Jurkat, Clone E6-1 (cell line): Measurements from ENCODE around the gene LHX2. TPM values are rescaled to one million over a fixed set of nuclear protein-coding genes. Genes with fewer than 3 reads are reported as not detected.
"Not testable (repeated sequence)": the region's sequence is repeated elsewhere in the genome, so short reads cannot be mapped to it uniquely, and the experiment has no call there.

Source experiments
- DNase-seq: peaks from one replicate; pipeline ENCODE4 v3.0.0-alpha.2; 2011; ENCODE audit warnings: low read depth, low spot score
- H3K4me3 ChIP-seq: 2 replicates; pipeline ENCODE4 v1.5.1; 2011; ENCODE audit warnings: mild to moderate bottlenecking, low read length, control low read depth, moderate library complexity
- polyA plus RNA-seq: library from polyadenylated mRNA; unstranded; fragments of >200 nt; gene quantifications from one replicate; pipeline ENCODE4 v1.2.1, GENCODE V29; 2012; ENCODE audit warnings: missing spikeins; ENCODE audit not compliant: insufficient read length, insufficient read depth

Gene LHX2, protein sequence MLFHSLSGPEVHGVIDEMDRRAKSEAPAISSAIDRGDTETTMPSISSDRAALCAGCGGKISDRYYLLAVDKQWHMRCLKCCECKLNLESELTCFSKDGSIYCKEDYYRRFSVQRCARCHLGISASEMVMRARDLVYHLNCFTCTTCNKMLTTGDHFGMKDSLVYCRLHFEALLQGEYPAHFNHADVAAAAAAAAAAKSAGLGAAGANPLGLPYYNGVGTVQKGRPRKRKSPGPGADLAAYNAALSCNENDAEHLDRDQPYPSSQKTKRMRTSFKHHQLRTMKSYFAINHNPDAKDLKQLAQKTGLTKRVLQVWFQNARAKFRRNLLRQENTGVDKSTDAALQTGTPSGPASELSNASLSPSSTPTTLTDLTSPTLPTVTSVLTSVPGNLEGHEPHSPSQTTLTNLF
- 1.4 TPM for polyA plus RNA-seq

- DNase-seq, result no peak
- no peak within 1 kb of the TSS for H3K4me3 ChIP-seq
Observed at GRCh38 chr9:124011460-124012301, at the start of gene LHX2. Gene LHX2, plus strand, starts transcription at chr9:124011768. Its CDS starts 581 bp downstream, at chr9:124012349.

DNA sequence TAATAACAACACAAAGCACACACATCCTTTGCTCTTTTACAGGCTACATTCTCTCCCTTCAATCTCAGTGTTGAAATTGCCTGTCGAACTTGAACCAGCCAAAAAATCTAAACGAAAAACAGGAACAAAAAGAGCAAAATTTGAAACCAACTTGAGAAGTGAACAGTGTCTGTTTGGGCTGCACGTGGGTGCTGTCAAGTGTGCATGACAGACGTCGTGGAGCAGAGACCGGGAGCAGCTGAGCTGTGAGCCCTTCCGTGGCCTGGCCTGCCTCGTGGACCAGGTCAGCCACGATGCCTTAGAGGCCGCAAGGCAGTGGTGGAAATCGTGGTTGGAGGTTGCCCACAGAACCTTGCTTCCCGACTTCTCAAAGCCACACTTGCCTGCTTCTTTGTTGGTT is 46.8 kb upstream of the LHX2 start:
- DNase-seq, result no peak
- H3K4me3 ChIP-seq, result no peak overlapping the region

DNA sequence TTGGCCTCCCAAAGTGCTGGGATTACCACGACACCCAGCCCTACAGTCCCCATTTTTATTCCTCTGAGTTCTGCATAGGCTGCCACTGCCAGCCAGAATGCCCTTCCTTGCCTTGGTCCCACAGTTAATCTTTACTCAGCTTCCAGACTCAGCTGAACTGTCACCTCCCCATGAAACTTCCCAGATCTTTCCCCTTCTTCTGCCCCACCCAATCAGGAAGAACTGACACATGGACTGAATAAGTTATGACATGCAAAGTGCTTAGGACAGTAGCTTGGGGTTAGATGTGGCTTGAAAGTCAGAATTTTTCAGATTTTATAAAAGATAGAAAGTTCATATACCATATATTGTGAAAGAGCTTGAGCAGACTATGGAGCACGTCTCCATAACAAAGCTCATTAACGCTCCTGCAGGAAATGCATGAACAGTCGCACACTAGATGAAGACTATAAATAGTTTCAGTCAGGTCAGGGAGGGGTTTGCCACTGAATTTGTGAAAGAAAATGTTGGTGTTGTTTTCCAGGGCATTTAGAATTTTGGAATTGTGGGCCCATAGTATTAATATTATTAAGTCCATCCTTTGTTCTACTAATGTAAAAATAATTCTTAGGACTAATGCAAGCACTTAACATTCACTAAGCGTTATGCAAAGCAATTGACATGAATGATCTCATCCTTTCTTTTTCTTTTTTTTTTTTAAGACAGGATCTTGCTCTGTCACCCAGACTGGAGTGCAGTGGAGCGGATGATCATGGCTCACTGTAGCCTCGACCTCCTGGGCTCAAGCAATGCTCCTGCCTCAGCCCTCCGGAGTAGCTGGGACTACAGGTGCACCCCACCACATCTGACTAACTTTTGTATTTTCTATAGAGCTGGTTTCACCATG is 45.5 kb upstream of the LHX2 start:
- DNase-seq, result no peak
- H3K4me3 ChIP-seq, result no peak overlapping the region

DNA sequence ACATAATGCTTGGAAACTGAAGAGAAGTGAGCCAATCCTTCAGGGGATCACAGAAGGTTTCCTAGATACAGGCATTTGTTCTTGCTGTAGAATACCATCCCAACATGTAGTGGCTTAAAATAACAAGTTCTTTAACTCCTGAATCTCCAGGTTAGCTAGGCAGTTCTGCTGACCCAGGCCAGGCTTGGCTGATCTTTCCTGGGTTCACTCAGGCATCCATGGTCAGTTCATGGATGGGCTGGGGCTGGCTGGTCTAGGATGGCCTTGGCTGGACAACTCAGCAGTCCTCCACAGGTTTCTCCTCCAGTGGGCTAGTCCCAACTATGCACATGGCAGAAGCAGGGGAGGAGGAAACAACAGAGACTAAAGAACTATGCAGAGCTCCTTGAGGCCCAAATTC is 44.2 kb upstream of the LHX2 start:
- H3K4me3 ChIP-seq, result no peak overlapping the region
- DNase-seq, result no peak

- no peak for DNase-seq
- H3K4me3 ChIP-seq, result no peak overlapping the region
Observed at GRCh38 chr9:123972618-123973017, 39.0 kb upstream of the LHX2 start.

DNA sequence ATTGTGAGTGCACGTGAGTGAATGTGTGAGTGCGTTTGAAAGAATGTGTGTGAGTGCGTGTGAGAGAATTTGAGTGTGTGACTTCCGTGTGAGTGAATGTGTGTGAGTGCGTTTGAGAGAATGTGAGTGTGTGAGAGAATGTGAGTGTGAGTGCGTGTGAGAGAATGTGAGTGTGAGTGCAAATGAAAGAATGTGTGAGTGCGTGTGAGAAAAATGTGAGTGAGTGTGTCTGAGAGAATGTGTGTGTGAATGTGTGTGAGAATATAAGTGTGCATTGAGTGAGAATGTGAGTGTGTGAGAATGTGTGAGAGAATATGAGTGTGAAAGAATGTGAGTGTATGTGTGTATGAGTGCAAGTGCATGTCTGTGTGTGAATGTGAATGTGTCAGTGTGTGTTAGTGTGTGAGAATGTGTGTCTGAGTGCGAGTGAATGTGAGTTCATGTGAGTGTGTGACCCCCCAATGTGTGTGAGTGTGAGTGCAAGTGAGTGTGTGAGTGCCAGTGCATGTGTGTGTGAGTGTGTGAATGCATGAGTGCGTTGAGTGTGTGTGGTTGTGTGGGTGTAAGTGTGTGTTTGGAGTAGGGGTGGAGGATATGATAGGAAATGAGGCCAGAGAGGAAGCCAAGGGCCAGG is 37.9 kb upstream of the LHX2 start:
- no peak overlapping the region for H3K4me3 ChIP-seq
- no peak for DNase-seq

DNA sequence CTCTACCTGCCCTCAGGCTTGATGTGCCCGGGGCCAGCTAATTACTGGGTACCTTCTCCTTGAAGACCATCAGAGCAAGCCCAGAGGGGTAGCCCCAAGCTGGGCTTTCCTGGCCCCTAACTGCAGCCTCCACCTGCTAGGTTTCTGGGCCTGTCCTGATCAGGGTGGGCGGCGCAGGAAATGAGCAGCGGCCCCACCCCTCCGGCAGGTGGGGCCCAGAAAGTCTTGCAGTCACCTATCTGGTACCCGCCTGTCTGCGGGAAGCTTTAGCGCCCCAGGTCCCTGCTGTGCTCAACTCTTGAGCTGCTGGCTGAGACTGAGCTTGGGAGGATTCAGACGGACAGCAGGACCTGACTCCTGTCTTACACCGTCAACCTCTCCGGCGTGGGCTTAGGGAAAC is 37.1 kb upstream of the LHX2 start:
- no peak for DNase-seq
- no peak overlapping the region for H3K4me3 ChIP-seq

GRCh38 chr9:123975871-123976270 is 35.7 kb upstream of the LHX2 start:
- no peak for DNase-seq
- H3K4me3 ChIP-seq, result no peak overlapping the region

DNA sequence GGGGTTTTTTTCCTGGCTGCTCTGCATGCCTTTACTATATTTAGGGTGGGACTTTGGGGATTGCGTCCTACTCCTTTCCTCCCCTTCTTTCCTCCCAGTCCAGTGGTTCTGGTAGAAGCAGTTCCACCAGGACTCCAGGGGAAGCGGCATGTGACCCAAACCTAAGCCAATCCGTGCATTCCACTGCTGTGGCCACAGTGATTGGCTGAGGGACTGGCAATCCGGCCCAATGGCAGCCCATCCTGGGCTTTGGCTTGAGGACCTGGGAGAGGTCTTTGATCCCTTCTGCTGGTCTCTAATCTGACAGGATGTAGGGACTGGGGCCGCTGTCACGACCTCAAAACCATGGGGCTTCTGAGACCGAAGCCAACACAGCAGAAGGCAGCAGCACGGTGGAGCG is 35.0 kb upstream of the LHX2 start:
- not testable (repeated sequence) for H3K4me3 ChIP-seq

GRCh38 chr9:123978981-123979380 is 32.6 kb upstream of the LHX2 start:
- DNase-seq, result no peak
- no peak overlapping the region for H3K4me3 ChIP-seq

More for the DNA sequence above, 35.0 kb upstream of the LHX2 start:
- DNase-seq, result not testable (repeated sequence)

GRCh38 chr9:123982535-123982934 is 29.0 kb upstream of the LHX2 start:
- no peak for DNase-seq
- no peak overlapping the region for H3K4me3 ChIP-seq

DNA sequence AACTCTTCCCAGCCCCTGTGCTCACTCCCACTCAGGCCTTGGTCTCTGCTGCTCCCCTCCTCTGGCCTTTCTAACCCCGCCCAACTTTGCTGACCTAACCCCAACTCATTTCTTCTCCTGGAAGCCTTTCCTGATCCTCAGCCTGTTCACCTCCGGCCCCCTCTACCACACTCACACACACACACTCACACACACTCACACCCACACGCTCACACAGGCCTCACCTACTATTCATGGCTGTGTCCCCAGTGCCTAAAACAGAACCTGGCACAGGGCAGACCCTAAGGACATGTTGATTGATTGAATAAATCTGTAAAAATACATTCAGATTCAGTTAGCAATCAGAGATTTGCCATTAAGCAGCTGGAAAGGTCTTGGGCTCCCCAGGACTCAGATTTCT is 28.5 kb upstream of the LHX2 start:
- no peak overlapping the region for H3K4me3 ChIP-seq
- no peak for DNase-seq

DNA sequence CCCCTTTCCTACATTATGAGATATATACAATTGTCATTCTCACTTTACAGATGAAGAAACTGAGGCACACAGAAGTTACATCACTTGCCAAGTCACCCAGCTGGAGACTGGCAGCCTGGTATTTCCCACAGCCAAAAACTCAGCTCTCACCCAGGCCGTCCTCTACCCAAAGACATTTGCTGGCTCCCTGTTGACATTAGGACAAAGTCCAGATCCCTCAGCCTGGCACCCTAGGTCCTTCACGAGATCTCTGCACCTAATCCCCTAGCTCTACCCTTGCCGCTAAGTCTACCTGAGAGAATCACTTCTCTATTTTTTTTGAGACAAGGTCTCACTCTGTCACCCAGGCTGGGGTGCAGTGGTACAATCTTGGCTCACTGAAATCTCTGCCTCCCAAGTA is 26.8 kb upstream of the LHX2 start:
- no peak for DNase-seq
- H3K4me3 ChIP-seq, result no peak overlapping the region

GRCh38 chr9:123985869-123986268 is 25.7 kb upstream of the LHX2 start:
- DNase-seq, result no peak
- no peak overlapping the region for H3K4me3 ChIP-seq

DNA sequence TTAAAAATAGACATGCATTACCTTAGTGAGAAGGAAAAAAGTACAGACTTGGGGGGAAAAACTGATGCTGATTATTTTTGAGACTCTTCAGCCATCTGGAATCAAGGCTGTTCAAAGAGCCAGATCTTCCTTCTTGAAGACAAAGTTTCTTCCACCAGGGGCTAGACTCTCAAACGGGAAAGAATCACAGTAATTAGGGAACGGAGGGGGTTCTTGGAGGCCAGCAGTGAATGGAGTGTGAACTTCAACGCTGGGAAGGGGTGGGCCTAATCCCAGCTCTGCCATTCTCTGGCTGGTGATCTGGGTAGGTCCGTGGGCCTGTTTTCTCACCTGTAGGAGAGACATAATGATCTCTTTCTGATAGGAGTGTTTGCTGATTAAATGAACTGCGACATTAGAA is 21.1 kb upstream of the LHX2 start:
- no peak for DNase-seq
- H3K4me3 ChIP-seq, result no peak overlapping the region

DNA sequence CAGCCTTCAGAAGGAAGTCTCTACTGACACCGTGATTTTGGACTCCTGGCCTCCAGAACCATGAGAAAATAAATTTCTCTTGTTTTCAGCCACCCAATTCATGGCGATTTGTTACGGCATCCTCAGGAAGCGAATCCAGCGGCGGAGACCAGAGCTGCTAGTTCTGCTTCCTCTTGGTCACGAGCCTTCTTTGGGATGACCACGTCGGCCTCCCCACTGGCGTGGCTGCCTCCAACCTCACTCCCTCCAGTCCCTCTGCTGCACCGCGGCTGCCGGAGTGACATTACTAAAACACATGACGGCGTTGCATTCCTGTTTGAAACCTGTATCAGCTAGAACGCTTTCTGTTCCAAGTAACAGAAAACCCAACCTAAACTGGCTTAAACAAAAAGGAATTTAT is 18.9 kb upstream of the LHX2 start:
- not testable (repeated sequence) for DNase-seq

GRCh38 chr9:123996731-123997421 is 14.7 kb upstream of the LHX2 start:
- no peak overlapping the region for H3K4me3 ChIP-seq
- no peak for DNase-seq

More for the DNA sequence above, 18.9 kb upstream of the LHX2 start:
- not testable (repeated sequence) for H3K4me3 ChIP-seq

DNA sequence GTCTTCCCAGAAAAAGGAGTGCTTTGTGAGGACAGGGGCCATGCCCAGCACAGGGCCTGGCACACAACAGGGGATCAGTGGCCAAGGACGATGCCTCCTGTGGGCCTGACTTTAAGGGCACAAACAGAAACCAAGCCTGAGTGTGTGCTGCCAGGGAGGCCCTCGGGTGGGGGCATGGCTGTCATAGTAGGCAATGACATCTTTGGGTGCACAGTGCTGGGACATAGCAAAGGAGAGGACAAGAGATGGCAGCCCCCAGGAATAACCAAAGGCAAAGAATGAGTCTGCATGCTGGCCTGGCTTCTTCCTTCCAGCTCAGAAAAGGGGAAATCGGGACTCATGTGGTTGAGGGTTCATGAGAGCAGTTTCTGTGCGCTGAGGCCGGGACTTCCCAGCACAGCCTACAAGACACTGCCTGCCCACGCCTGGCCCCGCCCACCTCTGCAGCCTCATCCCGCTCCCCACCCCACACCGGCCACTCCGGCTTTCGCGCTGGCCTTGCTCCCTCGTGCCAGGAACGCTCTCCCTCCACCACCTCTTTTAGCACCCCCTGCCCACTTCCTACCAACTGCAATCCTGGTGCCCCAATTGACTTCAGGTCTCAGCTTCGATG is 13.8 kb upstream of the LHX2 start:
- no peak for DNase-seq
- H3K4me3 ChIP-seq, result no peak overlapping the region
